GM18508 (cell line): ENCODE results near the gene MTURN.
"Not testable (repeated sequence)": the region's sequence is repeated elsewhere in the genome, so short reads cannot be mapped to it uniquely, and the experiment has no call there.

Experiments
- ATAC-seq: cut with Tn5 transposase; IDR thresholded peaks from one replicate; pipeline ENCODE4 v1.9.1; 2021; ENCODE audit warnings: moderate number of reproducible peaks; ENCODE audit not compliant: insufficient read depth, unreplicated experiment

The MTURN gene

GRCh38 chr7:30176463-30177109 is 41.8 kb downstream of the MTURN start:
- ATAC-seq: no peak

GRCh38 chr7:30177186-30177585 is 42.4 kb downstream of the MTURN start:
- ATAC-seq: no peak

GRCh38 chr7:30177965-30178364 is 43.2 kb downstream of the MTURN start:
- ATAC-seq: no peak

GRCh38 chr7:30178748-30179436 is 44.1 kb downstream of the MTURN start:
- ATAC-seq: no peak

GRCh38 chr7:30180718-30181117 is 45.9 kb downstream of the MTURN start:
- no peak for ATAC-seq

- ATAC-seq: no peak
Measured at GRCh38 chr7:30181211-30181610, 46.4 kb downstream of the MTURN start.

- ATAC-seq: no peak
Measured at GRCh38 chr7:30181736-30182522, 47.1 kb downstream of the MTURN start.

- ATAC-seq: no peak
Measured at GRCh38 chr7:30182814-30183213, 48.0 kb downstream of the MTURN start.

- ATAC-seq: no peak
Measured at GRCh38 chr7:30183749-30184369, 49.1 kb downstream of the MTURN start.

GRCh38 chr7:30184791-30185487 is 50.2 kb downstream of the MTURN start:
- no peak for ATAC-seq

GRCh38 chr7:30185496-30185895 is 50.7 kb downstream of the MTURN start:
- no peak for ATAC-seq

- ATAC-seq: no peak
Measured at GRCh38 chr7:30186725-30187124, 51.9 kb downstream of the MTURN start.

- no peak for ATAC-seq
Measured at GRCh38 chr7:30187513-30187912, 52.7 kb downstream of the MTURN start.

- not testable (repeated sequence) for ATAC-seq
Measured at GRCh38 chr7:30188381-30188780, 53.6 kb downstream of the MTURN start.

- ATAC-seq: no peak
Measured at GRCh38 chr7:30188811-30189210, 54.0 kb downstream of the MTURN start.

GRCh38 chr7:30191809-30192208 is 57.0 kb downstream of the MTURN start:
- ATAC-seq: no peak

GRCh38 chr7:30193336-30193943 is 58.7 kb downstream of the MTURN start:
- ATAC-seq: no peak

- ATAC-seq: no peak
Measured at GRCh38 chr7:30196408-30196807, 61.6 kb downstream of the MTURN start.

- no peak for ATAC-seq
Measured at GRCh38 chr7:30197438-30197837, 62.7 kb downstream of the MTURN start.

- ATAC-seq: no peak
Measured at GRCh38 chr7:30199271-30199670, 64.5 kb downstream of the MTURN start.
